Fibroblast of skin of scalp (primary cell): ENCODE data around the gene LDLRAD4.

Experiments used
- DNase-seq: peaks from one replicate; pipeline ENCODE4 v3.0.0-alpha.2; 2013

The LDLRAD4 gene

DNA sequence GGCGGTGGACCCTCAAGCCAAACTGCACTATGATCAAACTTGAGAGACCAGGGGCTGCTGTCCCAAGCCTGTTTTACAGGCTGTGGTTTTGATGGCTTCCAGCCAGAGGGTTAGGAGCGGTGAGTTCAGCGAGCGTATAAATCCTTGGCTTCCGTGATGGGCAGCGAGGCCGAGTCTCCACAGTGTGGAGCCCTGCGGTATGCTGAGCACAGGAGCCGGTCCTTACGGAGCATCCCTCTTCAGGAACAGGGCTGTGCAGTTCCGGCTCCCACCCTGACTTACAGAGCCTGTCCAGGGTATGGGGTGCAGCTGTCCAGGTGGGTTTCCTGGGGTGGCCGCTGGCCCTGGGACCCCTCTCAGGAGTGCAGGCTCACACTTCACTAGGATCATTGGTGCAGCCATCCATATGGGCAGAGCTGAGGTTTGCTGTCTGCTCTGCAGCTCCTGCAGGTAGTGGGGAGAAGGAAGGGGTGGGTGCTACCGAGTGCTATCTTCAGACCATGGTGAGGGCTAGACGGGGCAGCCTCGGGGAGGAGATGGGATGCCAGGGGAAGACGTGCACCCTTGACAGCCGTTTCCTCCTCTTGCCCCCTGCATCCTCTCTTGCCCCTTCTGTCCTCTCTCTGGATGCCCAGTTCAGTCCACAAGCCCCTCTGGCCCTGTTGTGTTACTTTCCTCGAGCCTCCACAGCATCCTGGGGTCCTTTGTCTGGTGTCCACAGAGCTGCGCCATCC, 403.5 kb downstream of the LDLRAD4 start:
- DNase-seq: no peak

- no peak for DNase-seq
These were observed 404.2 kb downstream of the LDLRAD4 start for GRCh38 chr18:13622751-13623150.

GRCh38 chr18:13623348-13623747, 404.8 kb downstream of the LDLRAD4 start:
- no peak for DNase-seq

DNA sequence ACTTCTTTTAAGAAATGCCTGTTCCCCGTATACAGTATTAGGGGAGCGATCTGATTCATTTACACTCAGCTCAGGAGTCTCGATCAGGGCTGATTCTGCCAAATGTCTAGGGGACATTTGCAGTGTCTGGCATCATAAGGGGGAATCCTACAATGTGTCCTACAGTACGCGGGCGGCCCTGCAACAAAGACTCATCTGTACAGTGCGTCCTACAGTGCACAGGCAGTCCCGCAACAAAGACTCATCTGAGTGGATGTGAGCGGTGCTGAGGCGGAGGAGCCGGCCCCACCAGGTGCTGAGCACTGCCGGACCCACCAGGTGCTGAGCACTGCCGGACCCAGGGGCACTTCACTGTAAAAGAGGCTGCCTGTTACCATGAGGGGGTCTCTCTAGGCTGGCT, 405.3 kb downstream of the LDLRAD4 start:
- no peak for DNase-seq

- no peak for DNase-seq
These were observed 406.1 kb downstream of the LDLRAD4 start for GRCh38 chr18:13624563-13625237.

DNA sequence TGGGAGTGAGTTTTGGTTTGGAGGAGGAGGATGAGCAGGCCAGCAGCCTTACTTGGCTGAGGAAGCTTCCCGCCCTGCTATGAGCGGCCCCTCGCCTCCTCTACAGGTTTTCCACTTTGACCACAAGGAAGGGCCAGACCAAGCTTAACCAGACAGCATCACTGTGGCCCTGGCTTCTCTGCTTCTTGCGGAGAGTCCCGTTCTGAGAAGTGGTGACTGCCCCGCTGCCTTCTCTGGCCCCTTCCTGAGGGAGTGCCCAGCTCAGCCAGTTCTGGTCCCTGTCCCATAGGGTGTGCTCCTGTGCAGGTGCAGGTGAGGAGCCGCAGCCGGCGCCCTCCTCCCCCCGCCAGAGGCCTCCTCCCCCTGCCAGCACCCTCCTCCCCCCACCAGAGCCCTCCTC, 406.8 kb downstream of the LDLRAD4 start:
- DNase-seq: no peak

GRCh38 chr18:13625843-13626543, 407.4 kb downstream of the LDLRAD4 start:
- no peak for DNase-seq

- DNase-seq: no peak
These were observed 408.0 kb downstream of the LDLRAD4 start for GRCh38 chr18:13626544-13626908.

- DNase-seq: no peak
These were observed 409.1 kb downstream of the LDLRAD4 start for GRCh38 chr18:13627639-13628038.

GRCh38 chr18:13628211-13628610, 409.7 kb downstream of the LDLRAD4 start:
- no peak for DNase-seq

DNA sequence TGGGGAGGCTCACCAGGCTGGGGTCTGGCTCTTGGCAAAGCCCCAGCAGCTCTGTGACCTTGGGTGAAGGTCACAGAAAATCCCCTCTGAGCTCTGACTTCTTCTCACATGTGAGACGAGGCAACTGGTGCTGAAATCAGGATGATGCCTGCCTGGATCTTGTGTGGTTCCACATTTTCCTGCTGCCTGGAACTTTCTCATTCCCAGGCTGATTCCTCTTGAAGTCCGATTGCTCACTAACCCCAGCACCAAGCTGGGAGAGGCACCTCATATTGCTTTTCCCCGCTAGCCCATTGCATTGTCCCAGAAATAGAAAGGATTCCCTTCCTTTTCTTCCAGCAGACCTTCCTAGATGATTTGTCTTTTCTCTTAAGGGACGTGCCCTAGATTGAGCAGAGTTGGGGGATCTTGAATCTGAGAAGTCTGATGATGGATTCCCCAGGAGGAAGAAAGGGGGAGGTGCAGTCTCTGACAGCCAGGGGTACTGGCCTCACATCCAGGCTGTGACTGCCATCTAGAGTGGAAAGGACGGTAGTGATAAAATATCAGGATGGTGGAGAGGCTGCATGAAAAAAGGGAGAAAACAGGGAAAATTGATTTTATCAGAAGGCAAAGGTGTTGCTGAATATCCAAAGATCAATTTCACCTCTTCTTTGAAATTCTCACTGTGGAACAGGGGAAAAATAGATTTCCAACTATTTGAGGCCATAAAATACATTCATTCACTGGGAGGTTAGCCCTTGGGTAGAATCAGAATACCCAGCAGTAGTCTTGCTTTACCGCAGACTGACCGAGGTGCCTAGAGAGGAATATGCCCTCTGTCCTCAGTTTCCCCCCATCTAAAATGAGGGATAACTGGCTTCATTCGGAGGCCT, 411.5 kb downstream of the LDLRAD4 start:
- peak; percentile 71 for DNase-seq

GRCh38 chr18:13630716-13631268, 412.2 kb downstream of the LDLRAD4 start:
- DNase-seq: no peak

DNA sequence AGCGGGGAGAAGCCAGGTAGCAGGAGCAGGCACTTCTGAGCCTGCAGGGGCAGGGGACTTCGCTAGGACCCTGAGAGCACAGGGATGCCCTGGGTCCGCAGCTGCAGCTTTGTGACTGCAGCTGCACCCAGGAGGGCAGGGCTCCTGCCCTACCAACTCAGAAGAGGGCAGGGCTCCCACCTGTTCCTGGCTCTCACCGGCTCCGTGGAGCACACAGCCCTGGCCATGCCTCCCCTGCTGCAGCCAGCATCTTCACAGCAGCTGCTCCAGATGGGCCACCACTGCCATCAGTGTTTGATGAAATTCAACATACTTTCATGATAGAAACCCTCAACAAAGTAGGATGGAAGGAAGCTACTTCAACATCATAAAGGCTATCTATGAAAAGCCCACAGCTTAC, 415.1 kb downstream of the LDLRAD4 start:
- DNase-seq: no peak

GRCh38 chr18:13635046-13635445, 416.5 kb downstream of the LDLRAD4 start:
- DNase-seq: no peak

- no peak for DNase-seq
These were observed 420.4 kb downstream of the LDLRAD4 start for GRCh38 chr18:13638719-13639595.

- no peak for DNase-seq
These were observed 421.8 kb downstream of the LDLRAD4 start for GRCh38 chr18:13640266-13640860.

- DNase-seq: no peak
These were observed 423.2 kb downstream of the LDLRAD4 start for GRCh38 chr18:13641551-13642439.

- no peak for DNase-seq
These were observed 423.9 kb downstream of the LDLRAD4 start for GRCh38 chr18:13642440-13642827.

GRCh38 chr18:13643261-13643751, 424.7 kb downstream of the LDLRAD4 start:
- DNase-seq: no peak

GRCh38 chr18:13645093-13645492, 426.5 kb downstream of the LDLRAD4 start:
- DNase-seq: no peak
